ENCODE results near the gene CASKIN1.

CASKIN1 gene

DNA sequence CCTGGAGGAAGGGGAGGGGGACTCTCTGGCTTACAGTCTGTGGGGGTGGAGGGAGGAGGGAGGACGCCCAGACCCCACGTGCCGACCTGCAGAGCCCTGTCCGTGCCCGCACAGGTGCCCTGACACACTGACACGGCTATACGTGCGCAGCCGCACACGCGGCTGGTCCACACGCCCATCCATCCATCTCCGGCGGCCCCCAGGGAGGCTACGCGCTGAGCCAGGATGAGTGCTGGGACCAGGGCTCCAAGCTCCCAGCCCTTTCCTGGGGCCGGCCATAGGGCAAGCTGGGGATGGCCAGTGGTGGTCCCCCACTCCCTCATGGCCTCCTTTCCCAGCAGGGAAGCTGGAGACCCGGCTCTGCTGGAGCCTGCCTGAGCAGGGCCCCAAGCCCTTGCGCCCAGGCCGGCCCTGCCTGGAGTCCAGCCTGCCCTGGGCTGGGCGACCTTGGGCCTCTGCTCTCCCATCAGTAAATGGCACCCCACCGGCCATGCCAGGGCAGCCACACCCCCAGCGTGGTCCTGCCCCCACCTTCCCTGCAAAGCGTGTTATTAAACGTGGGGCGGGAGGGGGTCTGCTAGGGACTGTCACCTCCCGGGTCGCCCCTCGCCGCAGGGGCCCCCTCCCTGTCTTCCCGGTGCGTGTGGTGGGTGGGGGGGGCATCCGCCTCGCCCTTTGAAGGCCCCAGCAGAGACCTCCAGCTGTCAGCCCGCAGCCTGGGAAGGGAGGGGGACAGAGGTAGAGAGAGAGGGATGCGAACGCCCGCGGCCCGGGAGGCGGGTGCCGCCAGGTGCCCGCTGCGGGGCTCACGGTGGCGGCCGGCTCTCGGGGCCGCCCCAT lies 863 bp downstream of the CASKIN1 start:
- DNase-seq (ENCODE audit: extremely low read depth in 1 of 2, low read depth in 1 of 2): no peak

DNA sequence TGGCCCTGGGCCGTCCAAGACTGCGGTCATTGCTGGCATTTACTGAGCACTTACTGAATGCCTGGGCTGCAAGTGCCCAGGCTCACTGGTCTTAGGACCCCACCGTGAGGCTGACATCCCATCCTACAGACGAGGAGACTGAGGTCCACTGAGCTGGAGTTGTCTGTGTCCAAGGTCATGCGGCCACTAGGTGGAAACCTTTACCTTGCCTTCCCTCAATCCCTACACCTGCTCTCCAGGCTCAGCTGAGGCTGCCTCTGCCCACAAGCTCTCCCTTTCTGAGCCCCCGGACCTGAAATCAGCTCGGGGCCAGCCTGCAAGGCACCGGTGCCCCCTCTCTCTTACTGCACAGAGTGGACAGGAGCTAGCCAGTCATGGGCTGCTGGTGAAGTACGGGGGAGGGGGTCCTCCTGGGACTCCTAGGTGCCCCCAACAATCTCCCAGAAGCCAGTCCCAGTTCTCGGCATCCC lies 1.5 kb downstream of the CASKIN1 start:
- DNase-seq (ENCODE audit: extremely low read depth in 1 of 2, low read depth in 1 of 2): no peak

DNA sequence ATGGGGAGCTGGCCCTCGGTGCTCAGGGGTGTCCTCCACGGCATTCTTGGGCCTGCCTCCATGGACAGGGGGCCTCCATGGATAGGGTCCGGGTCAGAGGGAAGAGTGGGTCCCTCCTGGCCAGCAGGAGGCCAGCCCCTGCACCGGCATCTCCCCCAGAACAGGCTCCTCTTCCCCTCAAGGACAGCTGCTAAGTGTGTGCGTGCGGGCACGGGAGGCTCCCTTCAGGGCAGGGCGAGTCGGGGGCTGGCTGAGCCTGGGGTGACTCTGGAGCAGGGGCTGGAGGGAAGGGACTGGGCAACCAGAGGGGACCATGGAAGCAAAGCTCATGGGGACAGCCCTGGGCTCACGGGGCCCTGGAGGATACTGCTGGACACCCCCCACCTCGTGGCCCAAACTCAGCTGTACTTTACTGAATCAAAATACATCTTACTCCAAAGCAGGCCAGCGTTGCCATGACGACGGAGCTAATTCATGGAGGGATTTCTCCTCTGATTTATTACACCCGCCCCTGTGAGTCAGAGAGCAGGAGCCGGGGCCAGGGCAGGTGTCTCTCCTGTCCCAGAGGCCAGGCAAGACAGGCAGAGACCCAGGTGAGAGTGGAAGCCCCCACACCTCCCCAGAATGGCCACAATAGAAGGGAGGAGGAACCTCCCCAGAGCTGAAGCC lies 2.1 kb downstream of the CASKIN1 start:
- DNase-seq (ENCODE audit: extremely low read depth in 1 of 2, low read depth in 1 of 2): no peak

DNA sequence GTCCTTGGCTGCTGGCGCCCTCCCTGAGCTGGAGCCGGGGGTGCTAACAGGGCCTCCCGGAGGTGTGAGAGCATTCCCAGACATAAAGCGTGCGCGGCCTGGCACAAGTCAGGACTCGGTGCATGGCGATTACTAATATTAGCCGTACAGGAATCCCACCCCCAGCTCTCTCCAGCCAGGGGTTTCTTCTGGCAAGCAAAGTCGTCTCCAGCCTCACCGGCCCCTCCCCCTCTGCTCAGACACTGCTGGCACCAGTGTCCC lies 5.0 kb downstream of the CASKIN1 start:
- no peak for DNase-seq (ENCODE audit: extremely low read depth in 1 of 2, low read depth in 1 of 2)

- no peak for DNase-seq (ENCODE audit: extremely low read depth in 1 of 2, low read depth in 1 of 2)
Measured at GRCh38 chr16:2190659-2191445, 5.6 kb downstream of the CASKIN1 start.

DNA sequence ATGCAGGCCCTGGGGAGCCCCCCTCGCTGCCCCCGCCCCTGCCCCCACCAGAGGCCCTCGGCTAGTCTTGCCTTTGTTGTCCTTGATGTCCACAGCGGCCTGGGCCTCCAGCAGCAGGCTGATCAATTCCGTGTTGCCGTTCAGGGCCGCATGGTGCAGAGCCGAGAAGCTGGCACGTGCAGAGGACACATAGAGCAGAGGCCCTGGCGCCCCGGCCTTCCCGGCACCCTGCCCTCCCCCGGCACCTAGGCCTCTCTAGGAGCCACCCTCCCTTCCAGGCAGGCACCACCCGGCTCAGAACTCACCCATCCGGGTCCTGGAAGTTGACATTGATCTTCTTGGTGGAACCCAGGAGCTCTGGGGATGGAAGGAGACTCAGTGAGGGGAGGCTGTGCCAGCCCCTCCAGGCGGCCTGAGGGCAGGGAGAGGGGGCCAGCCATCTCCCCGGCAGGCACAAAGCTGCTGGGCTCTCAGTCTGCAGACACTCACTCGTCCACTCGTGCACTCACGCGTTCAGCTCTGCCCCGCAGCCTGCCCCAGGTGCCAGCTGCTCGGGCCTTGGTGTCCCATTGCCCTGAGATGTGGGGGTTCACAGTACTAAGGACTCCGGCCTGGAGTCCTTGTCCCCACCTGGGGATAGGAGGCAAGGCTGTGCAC lies 6.3 kb downstream of the CASKIN1 start:
- no peak for DNase-seq (ENCODE audit: extremely low read depth in 1 of 2, low read depth in 1 of 2)

- no peak for DNase-seq (ENCODE audit: extremely low read depth in 1 of 2, low read depth in 1 of 2)
Measured at GRCh38 chr16:2189252-2189893, 7.0 kb downstream of the CASKIN1 start.

DNA sequence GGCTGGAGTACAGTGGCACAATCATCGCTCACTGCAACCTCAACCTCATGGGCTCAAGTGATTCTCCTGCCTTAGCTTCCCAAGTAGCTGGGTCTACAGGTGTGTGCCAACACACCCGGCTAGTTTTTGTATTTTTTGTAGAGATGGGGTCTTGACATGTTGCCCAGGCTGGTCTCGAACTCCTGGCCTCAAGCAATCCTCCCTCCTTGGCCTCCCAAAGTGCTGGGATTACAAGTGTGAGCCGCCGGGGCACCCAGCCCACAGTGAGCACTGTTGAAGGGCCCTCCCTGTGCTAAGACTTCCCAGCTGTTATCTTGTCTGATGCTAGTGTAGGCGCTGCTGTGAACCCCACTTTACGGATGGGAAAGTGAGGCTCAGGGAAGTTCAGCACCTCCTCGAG lies 8.0 kb downstream of the CASKIN1 start:
- no peak for DNase-seq (ENCODE audit: extremely low read depth in 1 of 2, low read depth in 1 of 2)

- DNase-seq (ENCODE audit: extremely low read depth in 1 of 2, low read depth in 1 of 2): no peak
Measured at GRCh38 chr16:2187212-2187611, 9.2 kb downstream of the CASKIN1 start.

- DNase-seq (ENCODE audit: extremely low read depth in 1 of 2, low read depth in 1 of 2): no peak
Measured at GRCh38 chr16:2186505-2186904, 9.9 kb downstream of the CASKIN1 start.

- no peak for DNase-seq (ENCODE audit: extremely low read depth in 1 of 2, low read depth in 1 of 2)
Measured at GRCh38 chr16:2186064-2186463, 10.3 kb downstream of the CASKIN1 start.

DNA sequence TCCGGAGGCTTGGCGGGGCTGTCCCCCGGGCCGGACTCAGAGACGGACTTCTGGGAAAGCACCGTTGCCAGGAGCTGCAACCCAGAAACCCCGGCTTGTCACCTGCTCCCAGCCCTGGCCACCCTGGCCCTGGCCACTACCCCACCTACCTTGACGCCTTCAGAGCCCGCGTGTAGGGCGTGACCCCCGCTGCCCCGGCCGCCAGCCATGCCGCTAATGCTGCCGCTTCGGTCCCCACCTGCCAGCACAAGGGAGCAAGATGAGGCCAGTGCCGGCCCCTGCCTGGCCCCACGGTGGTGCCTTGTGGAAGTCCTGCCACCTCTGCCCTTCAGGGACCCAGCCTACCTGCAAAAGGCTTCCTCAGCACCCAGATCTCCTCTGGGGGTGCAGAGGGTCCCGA lies 11.4 kb downstream of the CASKIN1 start:
- no peak for DNase-seq (ENCODE audit: extremely low read depth in 1 of 2, low read depth in 1 of 2)

DNA sequence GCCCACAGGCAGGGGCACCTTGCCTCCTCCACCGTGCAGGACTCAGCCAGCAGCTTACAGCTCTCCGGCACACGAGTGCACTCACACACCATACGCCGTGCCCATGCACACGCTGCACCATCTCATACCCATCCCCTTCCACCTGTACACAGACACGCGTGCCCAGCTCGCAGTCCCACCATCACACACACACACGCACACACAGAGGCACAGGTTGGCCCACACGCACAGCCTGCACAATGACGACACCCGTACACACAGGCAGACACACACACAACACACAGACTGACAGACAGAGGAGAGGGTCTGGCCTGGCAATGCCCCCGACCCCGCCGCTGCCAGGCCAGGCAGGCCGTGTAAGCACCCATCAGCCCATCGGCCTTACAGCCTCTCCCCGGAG lies 12.1 kb downstream of the CASKIN1 start:
- DNase-seq (ENCODE audit: extremely low read depth in 1 of 2, low read depth in 1 of 2): no peak

- no peak for DNase-seq (ENCODE audit: extremely low read depth in 1 of 2, low read depth in 1 of 2)
Measured at GRCh38 chr16:2183671-2184070, 12.7 kb downstream of the CASKIN1 start.

GRCh38 chr16:2181952-2182351 lies 14.5 kb downstream of the CASKIN1 start:
- DNase-seq (ENCODE audit: extremely low read depth in 1 of 2, low read depth in 1 of 2): no peak

DNA sequence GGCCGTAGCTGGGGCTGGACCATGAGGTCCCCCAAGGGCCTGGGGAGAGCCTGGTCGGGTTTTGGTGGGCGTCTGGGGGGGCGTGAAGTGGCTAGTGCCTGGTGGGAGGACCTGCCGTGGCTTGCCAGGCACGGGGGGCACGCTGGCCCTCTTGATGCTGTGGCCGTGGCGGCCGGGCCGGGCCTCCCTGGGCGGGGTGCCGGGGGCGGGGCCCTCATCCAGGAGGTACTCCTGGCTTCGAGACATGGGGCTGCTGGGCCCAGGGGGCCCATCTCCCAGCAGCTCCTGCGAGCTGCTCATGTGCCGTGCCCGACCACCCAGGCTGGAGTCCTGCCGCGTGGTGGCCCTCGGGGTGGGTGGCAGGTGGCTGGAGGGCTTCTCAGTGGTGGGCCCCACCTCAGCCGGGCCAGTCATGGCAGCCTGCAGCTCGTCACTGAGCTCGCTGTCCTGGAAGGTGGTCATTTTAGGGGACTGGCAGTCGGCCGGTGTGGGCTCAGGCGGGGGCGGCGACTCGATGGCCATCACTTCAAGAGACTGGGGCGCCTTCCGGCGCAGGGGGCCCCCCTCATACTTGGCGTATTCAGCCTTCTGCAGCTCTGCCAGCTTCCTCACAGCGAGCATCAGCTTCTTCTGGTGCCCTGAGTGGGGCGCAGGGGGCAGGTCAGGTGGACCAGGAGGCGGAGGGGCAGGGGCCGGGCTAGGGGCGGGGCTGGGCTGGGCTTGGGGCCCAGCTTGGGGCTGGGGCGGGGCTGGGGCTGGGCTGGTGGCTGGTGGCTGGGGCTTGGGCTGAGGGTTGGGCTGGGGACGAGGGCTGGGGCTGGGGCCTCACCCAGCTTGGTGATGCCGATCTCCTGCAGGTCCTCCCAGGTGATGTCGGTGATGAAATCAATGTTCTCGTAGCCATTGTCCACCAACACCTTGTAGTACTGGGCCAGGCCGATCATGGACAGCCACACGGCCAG lies 15.2 kb downstream of the CASKIN1 start:
- DNase-seq (ENCODE audit: extremely low read depth in 1 of 2, low read depth in 1 of 2): no peak

- DNase-seq (ENCODE audit: extremely low read depth in 1 of 2, low read depth in 1 of 2): no peak
Measured at GRCh38 chr16:2180461-2180860, 15.9 kb downstream of the CASKIN1 start.

GRCh38 chr16:2179576-2179975 lies 16.8 kb downstream of the CASKIN1 start:
- DNase-seq (ENCODE audit: extremely low read depth in 1 of 2, low read depth in 1 of 2): no peak

- no peak for DNase-seq (ENCODE audit: extremely low read depth in 1 of 2, low read depth in 1 of 2)
Measured at GRCh38 chr16:2179107-2179501, 17.3 kb downstream of the CASKIN1 start.

All from activated CD8-positive, alpha-beta memory T cell treated with anti-CD3 and anti-CD28 coated beads for 1 hour (primary cell).